Putamen (tissue), 1 donor: Measurements from ENCODE around the gene RCE1.
"Not testable (repeated sequence)": the region's sequence is repeated elsewhere in the genome, so short reads cannot be mapped to it uniquely, and the experiment has no call there.

Experiments used
- DNase-seq: peaks from one replicate; pipeline ENCODE4 v3.0.0-alpha.2; 2016; ENCODE audit warnings: low spot score

The RCE1 gene, protein sequence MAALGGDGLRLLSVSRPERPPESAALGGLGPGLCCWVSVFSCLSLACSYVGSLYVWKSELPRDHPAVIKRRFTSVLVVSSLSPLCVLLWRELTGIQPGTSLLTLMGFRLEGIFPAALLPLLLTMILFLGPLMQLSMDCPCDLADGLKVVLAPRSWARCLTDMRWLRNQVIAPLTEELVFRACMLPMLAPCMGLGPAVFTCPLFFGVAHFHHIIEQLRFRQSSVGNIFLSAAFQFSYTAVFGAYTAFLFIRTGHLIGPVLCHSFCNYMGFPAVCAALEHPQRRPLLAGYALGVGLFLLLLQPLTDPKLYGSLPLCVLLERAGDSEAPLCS

DNA sequence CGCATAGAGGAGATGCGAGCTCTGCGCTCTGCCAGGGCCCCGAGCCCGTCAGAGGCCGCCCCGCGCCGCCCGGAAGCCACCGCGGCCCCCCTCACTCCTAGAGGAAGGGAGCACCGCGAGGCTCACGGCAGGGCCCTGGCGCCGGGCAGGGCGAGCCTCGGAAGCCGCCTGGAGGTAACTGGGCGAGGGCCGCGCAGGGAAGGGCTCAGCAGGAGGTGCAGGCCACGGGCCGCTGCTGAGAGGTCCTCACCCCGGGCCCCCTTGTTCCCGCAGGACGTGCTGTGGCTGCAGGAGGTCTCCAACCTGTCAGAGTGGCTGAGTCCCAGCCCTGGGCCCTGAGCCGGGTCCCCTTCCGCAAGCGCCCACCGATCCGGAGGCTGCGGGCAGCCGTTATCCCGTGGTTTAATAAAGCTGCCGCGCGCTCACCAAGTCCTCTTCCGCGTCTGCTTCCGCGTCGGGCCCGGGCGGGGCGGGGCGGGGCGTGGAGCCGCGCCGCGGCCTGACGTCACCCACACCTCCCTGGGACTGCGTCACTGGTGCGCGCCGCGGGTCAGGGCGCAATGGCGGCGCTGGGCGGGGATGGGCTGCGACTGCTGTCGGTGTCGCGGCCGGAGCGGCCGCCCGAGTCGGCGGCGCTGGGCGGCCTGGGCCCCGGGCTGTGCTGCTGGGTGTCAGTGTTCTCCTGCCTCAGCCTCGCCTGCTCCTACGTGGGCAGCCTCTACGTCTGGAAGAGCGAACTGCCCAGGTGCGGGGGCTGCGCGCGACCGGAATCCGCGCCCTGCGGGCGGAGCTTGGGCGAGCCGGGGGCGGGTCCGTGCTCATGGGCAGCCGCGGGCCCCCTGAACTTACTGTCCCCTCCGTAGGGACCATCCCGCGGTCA, at the start of gene RCE1:
RCE1 (plus strand) TSS at position 546 of the 880 bp plus-strand sequence; CDS start at position 561, 15 bp downstream.
- DNase-seq, result peak; percentile 90

DNA sequence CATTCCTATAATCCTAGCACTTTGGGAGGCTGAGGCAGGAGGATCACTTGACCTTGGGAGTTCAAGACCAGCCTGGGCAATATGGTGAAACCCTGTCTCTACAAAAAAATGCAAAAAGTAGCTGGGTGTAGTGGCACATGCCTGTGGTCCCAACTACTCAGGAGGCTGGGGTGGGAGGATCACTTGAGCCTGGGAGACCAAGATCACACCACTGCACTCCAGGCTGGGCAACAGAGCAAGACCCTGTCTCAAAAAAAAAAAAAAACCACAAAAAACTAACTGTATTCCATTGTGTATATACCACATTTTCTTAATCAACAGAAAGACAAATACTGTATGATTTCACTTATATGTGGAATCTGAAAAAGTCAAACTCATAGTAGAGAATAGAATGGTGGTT, 43.4 kb upstream of the RCE1 start:
- not testable (repeated sequence) for DNase-seq

DNA sequence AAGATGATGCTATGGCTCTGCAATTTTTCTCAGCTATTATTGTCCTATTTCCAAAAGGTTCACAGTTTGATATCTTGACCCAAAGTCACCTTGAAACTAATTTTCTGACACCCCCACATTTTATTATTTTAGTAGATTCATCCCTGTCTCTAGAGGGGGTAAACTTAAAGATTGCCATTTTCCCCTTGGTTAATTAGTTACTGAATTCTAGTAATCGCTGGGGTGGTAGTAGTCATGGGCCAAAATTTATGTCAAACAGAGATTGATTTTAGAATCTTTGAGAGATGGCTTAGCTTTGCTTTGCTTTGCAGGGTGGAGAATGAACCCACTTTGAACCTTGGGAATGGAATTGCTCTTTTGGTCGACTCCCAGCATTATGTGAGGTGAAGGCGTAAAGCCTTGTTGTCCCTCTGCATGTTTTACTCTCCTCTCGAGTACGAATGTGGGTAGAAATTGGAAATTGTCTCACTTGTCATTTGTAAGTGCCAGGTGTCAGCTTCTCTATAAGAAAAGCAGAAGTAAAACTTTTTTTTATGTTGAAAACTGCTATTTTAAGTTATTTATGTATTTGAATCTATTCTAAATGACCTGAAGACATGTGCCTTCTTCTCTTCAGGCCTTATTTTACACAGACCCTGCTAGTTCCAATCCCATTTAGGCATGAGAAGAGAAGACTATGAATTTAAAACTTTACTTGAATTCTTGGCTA, 42.4 kb upstream of the RCE1 start:
- DNase-seq, result no peak

DNA sequence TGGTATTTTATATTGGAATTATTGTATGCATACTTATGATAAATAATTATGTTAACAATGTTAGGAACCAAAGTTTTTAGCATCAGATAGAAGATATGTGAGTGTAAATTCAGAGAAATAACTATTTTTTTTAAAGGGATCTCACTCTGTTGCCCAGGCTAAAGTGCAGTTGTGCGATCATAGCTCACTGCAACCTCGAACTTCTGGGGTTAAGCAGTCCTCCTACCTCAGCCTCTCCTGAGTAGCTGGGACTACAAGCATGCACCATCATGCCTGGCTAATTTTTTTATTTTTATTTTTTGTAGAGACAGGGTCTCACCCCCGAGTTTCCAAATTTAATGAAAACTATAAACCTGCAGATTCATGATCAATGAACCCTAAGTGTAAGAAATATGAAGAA, 33.6 kb upstream of the RCE1 start:
- DNase-seq, result no peak

DNA sequence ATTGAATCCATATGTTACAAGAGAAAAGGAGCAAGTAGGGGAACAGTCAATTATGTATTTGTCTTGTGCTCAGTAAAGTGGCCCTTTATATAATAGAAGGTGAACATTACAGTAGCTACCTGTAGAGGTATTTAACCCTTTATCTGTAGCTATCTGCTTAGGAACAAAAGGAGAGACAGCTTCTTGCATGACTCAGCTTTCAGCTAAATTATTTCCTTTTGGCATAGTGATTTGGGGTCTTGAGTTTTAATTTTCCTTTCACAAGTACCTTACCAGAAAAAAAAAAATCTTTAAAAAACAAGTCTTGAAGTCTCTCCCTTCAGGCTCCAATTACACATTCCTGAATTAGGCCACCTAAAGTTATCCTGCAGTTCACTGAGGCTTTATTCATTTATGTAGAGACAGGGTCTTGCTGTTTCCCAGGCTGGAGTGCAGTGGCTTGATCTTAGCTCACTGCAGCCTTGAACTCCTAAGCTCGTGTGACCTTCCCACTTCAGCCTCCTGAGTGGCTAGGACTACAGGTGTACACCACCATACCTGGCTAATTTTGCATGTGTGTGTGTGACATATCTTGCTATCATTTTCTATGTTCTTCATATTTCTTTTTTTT, 32.6 kb upstream of the RCE1 start:
- no peak for DNase-seq

DNA sequence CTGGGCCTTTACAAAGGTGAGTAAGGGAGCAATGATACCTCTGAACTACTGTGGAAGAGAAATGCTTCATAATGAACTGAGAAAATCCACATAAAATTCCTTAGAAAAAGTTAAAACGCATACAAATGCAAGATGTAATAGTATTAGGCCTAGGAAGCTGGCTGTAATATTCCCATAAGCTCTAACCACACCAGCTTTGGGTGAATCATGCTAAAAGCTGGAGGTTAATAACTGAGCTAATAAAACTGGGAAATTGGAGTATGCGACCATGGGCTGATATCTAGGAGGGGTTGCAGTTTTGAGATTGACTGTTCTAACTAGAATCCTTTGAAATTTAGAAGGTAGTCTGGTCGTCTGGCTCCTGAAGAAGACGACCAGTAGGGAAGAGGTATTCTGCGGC, 28.6 kb upstream of the RCE1 start:
- no peak for DNase-seq

DNA sequence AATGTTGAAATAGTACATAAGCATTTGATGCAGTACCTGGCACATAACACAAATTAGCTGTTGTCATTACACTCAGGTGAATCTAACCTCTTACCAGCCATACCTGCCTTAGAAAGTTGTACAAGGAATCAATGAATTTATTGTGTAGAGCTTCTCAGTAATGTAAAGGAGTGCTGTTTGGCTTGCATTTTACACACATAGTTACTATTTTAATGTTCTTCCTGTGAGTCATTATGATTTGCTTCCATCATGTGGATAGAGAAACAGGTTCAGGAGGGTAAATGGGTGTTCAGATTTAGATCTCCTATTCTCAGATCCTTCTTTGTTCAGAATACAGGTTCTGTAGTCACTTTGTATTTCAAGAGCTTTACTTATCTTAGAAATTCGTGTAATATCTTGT, 27.6 kb upstream of the RCE1 start:
- no peak for DNase-seq

DNA sequence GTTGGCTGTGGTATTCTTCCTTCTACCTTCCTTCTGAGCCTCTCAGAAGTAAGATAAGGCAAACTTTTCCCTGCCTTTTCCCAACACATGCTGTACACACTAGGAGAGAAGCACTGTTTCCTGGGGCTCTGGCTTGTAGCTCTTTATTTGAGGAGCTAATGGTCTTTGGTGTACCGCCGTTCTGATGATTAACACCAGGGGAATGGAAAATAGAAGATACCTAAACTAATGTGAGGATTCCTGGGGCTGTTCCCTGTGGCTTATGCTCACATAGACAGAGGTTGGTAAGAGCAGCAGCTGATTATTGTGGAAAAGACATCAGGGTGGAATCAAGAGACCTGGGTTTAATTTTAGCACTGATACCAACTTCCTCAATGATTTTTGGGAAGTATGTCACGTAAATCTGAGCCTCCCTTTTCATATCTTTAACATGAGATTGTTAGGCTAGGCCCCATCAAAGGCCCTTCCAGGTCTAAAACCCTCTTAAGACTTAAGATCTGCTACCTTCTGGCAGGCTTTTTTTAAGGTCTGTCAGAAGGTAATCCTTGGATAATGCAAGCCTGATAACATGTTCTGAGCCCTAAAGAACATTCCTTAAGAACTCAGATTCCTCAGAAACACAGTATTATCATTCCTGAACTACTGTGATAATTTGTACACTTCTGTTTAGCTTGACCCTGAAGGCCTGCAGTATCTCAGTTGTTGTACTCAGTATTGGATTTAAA, 24.8 kb upstream of the RCE1 start:
- no peak for DNase-seq

DNA sequence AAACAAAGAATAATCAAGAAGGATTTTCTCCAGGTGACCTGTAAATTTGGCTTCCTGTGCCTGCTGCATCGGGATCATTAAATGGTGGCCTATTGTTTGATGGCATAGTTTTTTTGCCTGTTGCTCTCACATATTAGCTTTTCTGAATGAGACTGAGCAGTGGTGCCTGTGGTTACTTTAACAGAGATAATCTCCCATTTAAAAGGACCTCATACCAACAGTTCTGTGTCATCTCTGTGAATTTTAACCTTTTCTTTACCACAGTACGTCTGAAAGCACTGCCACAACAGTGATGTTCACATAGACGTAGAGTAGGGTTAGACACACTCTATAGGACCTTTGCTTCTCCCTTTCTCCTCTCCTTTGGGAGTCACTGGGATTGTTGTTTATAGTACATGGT, 22.9 kb upstream of the RCE1 start:
- DNase-seq, result no peak

DNA sequence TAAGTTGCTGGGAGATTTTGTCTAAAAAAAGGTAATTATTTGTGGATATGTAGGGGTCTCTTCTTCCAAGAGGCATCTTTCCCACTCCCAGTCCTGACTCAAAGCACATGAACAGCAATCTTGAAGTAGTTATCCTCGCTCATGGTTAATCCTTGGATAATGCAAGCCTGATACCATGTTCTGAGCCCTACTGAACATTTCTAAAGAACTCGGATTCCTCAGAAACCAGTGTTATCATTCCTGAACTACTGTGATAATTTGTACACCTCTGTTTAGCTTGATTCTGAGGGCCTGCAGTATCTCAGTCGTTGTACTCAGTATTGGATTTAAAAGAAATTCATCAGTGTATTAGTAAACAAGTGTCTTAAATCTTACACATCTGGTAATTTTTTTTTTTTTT, 22.3 kb upstream of the RCE1 start:
- no peak for DNase-seq

DNA sequence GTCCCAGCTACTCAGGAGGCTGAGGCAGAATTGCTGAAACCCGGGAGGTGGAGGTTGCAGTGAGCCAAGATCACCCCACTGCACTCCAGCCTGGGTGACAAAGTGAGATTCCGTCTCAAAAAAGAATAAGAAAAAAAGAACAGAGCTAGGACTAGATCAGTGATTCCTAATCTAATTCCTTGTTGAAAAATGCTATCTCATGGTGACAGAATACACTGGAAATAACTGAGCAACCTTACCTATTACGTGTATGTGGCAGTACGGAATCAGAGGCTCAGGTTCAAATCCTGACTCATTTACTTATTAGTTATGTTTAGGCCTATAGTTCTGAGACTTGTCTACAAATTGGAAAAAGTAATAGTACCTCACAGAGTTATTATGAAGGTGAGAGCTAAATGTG, 19.5 kb upstream of the RCE1 start:
- DNase-seq, result no peak

DNA sequence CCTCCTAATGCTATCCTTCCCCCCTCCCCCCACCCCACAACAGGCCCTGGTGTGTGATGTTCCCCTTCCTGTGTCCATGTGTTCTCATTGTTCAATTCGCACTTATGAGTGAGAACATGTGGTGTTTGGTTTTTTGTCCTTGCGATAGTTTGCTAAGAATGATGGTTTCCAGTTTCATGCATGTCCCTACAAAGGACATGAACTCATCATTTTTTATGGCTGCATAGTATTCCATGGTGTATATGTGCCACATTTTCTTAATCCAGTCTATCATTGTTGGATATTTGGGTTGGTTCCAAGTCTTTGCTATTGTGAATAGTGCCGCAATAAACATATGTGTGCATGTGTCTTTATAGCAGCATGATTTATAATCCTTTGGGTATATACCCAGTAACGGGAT, 18.7 kb upstream of the RCE1 start:
- not testable (repeated sequence) for DNase-seq

DNA sequence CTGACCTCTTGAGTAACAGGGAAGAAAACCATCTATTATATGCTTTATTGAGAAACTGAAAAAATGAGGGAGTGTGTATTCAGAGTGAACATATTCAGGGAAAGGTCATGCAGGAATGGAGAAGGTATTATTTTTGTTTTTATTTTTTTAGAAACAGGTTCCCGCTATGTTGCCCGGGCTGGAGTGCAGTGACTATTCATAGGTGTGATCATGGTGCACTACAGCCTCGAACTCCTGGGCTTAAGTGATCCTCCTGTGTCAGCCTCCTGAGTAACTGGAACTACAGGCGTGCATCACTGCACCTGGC, 8.7 kb upstream of the RCE1 start:
- no peak for DNase-seq

DNA sequence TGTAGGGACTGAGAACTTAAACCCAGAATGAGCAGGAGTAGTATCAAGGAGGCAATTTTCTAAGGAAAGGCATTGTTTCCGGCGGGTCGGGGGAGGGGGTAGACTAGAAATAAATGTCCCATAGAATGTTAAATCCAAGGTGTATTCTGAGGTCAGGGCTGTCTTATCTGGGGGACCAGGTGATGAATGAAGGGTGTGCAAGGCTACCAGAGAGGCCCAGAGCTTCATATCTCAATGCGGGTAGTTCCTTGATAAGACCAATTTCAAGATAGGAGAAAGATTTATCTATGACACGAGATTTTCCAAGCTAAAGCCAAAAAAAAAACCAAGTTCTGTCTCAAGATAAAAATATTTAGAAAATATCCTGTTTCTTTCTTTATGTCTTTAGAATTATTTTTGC, 8.3 kb upstream of the RCE1 start:
- DNase-seq, result no peak

DNA sequence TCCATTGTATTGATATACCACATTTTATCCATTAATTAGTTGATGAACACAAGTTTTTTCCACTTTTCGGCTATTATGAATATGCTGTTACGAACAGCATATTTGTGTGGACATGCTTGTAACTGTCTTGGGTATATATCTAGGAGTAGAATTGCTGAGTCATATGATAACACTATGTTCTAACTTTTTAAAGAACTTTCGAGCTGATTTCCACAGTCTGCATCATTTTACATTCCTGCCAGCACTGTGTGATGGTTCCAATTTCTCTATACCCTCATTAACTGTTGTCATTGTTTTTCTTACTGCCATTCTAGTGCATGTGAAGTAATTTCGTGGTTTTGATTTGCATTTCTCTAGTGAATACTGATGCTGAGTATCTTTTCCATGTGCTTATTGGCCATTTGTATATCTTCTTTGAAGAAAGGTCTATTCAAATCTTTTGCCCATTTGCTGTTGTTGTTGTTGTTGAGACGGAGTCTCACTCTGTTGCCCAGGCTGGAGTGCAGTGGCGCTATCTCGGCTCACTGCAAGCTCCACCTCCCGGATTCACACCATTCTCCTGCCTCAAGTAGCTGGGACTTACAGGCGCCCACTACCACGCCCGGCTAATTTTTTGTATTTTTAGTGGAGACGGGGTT, 7.4 kb upstream of the RCE1 start:
- no peak for DNase-seq

DNA sequence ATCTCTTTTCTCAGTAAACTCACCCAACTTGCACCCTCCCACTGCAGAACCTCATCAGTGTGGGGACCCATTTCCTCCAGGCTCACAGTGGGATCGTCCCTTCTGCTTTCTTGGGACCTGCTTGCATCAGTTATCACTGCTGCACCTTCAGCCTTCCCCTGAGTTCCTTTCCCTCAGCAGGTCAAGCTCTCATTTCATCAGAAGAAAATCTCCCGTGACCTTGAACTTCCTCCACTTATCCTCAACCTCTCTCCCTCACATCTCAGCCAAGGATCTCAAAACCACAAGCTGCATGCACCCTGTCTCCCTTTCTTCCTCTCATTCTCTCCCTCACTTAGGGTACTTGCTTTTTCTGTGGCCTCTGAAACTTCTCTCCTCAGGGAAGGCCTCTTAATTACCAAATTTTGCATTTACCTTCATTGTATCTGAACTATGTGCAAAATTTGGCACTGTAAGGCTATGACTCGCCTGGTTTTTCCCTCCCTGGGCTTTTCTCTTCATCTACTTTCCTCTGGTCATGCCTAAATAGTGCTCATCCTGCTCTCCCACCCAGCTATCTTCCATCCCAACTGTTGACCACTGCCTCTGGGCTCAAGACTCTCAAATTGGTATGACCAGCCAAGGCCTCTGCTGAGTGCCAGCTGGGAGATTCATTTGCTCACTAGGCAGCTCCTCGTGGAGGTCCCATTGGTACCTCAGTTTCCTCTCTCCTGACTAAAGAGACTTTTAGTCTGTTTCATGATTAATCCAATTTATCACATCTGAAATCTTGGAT, 2.7 kb upstream of the RCE1 start:
- DNase-seq, result no peak

DNA sequence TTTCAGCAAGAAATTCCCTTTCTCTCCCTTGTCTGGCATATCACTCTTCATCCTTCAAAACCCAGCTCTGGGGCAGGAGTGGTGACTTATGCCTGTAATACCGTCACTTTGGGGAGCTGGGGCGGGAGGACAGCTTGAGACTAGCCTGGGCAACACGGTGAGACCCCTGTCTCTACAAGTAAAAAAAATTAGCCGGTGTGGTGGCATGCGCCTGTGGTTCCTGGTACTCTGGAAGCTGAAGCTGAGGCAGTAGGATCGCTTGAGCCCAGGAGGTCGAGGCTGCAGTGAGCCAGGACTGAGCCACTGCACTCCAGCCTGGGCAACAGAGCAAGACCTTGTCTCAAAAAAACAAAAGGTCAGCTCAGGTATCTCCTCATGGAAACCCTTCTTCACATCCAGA, 1.4 kb upstream of the RCE1 start:
- DNase-seq, result no peak

DNA sequence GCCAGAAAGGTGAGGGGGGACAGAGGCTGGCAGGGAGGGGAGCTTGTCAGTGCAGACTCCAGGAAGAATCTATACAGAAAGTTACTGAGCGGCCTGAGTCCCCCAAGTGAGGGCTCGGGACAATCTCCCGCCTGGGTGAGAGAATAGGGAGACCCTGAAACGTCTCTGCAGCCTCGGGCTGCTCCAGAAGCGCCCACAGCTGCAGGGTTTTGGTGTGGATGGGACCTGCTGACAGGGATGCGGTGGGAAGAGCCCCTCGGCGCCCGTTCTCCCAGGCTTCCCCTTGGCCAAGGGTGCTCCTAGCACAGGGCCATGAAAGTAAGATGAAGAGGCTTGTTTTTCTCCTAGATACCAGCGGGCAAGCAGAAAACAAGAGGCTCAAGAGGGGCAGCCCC, 743 bp upstream of the RCE1 start:
- DNase-seq, result no peak

DNA sequence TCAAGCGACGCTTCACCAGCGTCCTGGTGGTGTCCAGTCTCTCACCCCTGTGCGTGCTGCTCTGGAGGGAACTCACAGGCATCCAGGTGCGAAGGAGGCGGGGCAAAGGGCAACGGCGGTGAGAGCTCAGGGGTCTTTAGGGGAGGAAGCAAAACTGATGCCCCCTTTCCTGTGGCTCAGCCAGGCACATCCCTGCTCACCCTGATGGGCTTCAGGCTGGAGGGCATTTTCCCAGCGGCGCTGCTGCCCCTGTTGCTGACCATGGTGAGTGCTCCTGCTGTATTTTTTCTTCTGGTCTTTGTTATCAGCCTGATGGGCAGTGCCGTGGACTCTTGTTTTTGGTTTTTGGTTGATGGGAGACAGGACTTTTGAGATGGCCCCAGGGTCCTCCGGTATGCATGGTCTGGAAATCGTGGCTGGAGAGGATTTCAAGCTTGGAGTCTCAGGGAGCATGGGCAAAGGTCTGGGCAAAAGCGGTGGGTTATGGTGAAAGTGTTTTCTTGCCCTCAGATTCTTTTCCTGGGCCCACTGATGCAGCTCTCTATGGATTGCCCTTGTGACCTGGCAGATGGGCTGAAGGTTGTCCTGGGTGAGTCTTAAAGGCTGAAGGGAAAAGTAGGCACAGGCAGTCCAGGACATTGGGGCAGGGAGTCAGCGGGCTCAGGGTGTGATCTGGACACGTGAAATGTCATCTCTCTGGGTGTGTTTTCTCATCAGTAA, 695 bp downstream of the RCE1 start:
- DNase-seq, result no peak
